ENCODE results near the gene ZFP36L1. TPM values are rescaled to one million over a fixed set of nuclear protein-coding genes. Genes with fewer than 3 reads are reported as not detected.

Gene ZFP36L1
- total RNA-seq, 2 donors from 2014 or later = 42.4 to 94.9 TPM

GRCh38 chr14:68822132-68822651, 29.3 kb upstream of the ZFP36L1 start:
- Mint-ChIP-seq H3K4me1 (ENCODE audit: low read depth in 2 of 2) (peaks cover 17 to 30% of the 10 kb centered on the region in 2 donors), H3K4me3 (no peak overlapping the region), H3K9me3 (no peaks in the 10 kb centered on the region), H3K27ac (peak overlapping the region; percentile 54 to 82), H3K27me3 (no peaks in the 10 kb centered on the region), H3K36me3 (no peaks in the 10 kb centered on the region)
- ATAC-seq (peak; percentile 77 to 82), DNase-seq (ENCODE audit: low spot score) (peak; percentile 76)

- H3K36me3 Mint-ChIP-seq = no peaks in the 10 kb centered on the region
- H3K27me3 Mint-ChIP-seq = no peaks in the 10 kb centered on the region
- ATAC-seq (peak in 1 of 2 donors; percentile 22), DNase-seq (ENCODE audit: low spot score) (peak; percentile 77)
- H3K4me3 Mint-ChIP-seq = peak overlapping the region; percentile 44
- H3K4me1 Mint-ChIP-seq (ENCODE audit: low read depth in 2 of 2) = peaks cover 17 to 36% of the 10 kb centered on the region in 2 donors
- H3K9me3 Mint-ChIP-seq = no peaks in the 10 kb centered on the region
- H3K27ac Mint-ChIP-seq = peak overlapping the region; percentile 67 to 86
These were observed 28.3 kb upstream of the ZFP36L1 start for GRCh38 chr14:68820999-68821683.

GRCh38 chr14:68820536-68820935, 27.7 kb upstream of the ZFP36L1 start:
- H3K4me3 Mint-ChIP-seq = peak overlapping the region; percentile 44
- H3K27ac Mint-ChIP-seq = peak overlapping the region; percentile 67 to 86
- DNase-seq (ENCODE audit: low spot score) = no peak
- no peaks in the 10 kb centered on the region for H3K9me3 Mint-ChIP-seq
- H3K36me3 Mint-ChIP-seq = no peaks in the 10 kb centered on the region
- H3K27me3 Mint-ChIP-seq = no peaks in the 10 kb centered on the region
- no peak for ATAC-seq
- H3K4me1 Mint-ChIP-seq (ENCODE audit: low read depth in 2 of 2) = peaks cover 22 to 39% of the 10 kb centered on the region in 2 donors

GRCh38 chr14:68820119-68820518, 27.3 kb upstream of the ZFP36L1 start:
- Mint-ChIP-seq H3K27ac (peak overlapping the region; percentile 67 to 86), H3K4me3 (peak overlapping the region; percentile 44), H3K36me3 (no peaks in the 10 kb centered on the region), H3K4me1 (ENCODE audit: low read depth in 2 of 2) (peaks cover 26 to 43% of the 10 kb centered on the region in 2 donors), H3K27me3 (no peaks in the 10 kb centered on the region), H3K9me3 (no peaks in the 10 kb centered on the region)
- no peak for DNase-seq (ENCODE audit: low spot score)
- no peak for ATAC-seq

- Mint-ChIP-seq H3K4me1 (ENCODE audit: low read depth in 2 of 2) (peaks cover 31 to 49% of the 10 kb centered on the region in 2 donors), H3K36me3 (no peaks in the 10 kb centered on the region), H3K4me3 (no peak overlapping the region), H3K27ac (peak overlapping the region in 1 of 2 donors; percentile 86), H3K9me3 (no peaks in the 10 kb centered on the region), H3K27me3 (no peaks in the 10 kb centered on the region)
- ATAC-seq = no peak
- DNase-seq (ENCODE audit: low spot score) = no peak
These were observed 26.4 kb upstream of the ZFP36L1 start for GRCh38 chr14:68819260-68819691.

GRCh38 chr14:68817506-68818212, 24.8 kb upstream of the ZFP36L1 start:
- Mint-ChIP-seq H3K36me3 (no peaks in the 10 kb centered on the region), H3K4me1 (ENCODE audit: low read depth in 2 of 2) (peaks cover 44 to 57% of the 10 kb centered on the region in 2 donors), H3K27ac (peak overlapping the region; percentile 94 to 95), H3K4me3 (no peak overlapping the region), H3K27me3 (no peaks in the 10 kb centered on the region), H3K9me3 (no peaks in the 10 kb centered on the region)
- ATAC-seq (no peak), DNase-seq (ENCODE audit: low spot score) (no peak)

GRCh38 chr14:68816943-68817430, 24.1 kb upstream of the ZFP36L1 start:
- DNase-seq (ENCODE audit: low spot score) (no peak), ATAC-seq (no peak)
- Mint-ChIP-seq H3K9me3 (no peaks in the 10 kb centered on the region), H3K36me3 (no peaks in the 10 kb centered on the region), H3K27me3 (no peaks in the 10 kb centered on the region), H3K4me1 (ENCODE audit: low read depth in 2 of 2) (peaks cover 44 to 54% of the 10 kb centered on the region in 2 donors), H3K27ac (peak overlapping the region; percentile 94 to 95), H3K4me3 (peak overlapping the region; percentile 65)

GRCh38 chr14:68816183-68816942, 23.5 kb upstream of the ZFP36L1 start:
- Mint-ChIP-seq H3K36me3 (no peaks in the 10 kb centered on the region), H3K27ac (peak overlapping the region; percentile 94 to 95), H3K4me1 (ENCODE audit: low read depth in 2 of 2) (peaks cover 44 to 50% of the 10 kb centered on the region in 2 donors), H3K9me3 (no peaks in the 10 kb centered on the region), H3K27me3 (no peaks in the 10 kb centered on the region), H3K4me3 (peak overlapping the region; percentile 84)
- peak; percentile 90 to 91 for ATAC-seq
- DNase-seq (ENCODE audit: low spot score) = peak; percentile 91

GRCh38 chr14:68815298-68816182, 22.7 kb upstream of the ZFP36L1 start:
- Mint-ChIP-seq H3K9me3 (no peaks in the 10 kb centered on the region), H3K27me3 (no peaks in the 10 kb centered on the region), H3K27ac (peak overlapping the region; percentile 94 to 95), H3K36me3 (no peaks in the 10 kb centered on the region), H3K4me3 (peak overlapping the region; percentile 84), H3K4me1 (ENCODE audit: low read depth in 2 of 2) (peaks cover 40 to 45% of the 10 kb centered on the region in 2 donors)
- DNase-seq (ENCODE audit: low spot score) = peak; percentile 80
- ATAC-seq = peak; percentile 54 to 77

GRCh38 chr14:68814539-68815297, 21.9 kb upstream of the ZFP36L1 start:
- H3K4me1 Mint-ChIP-seq (ENCODE audit: low read depth in 2 of 2) = peaks cover 32 to 38% of the 10 kb centered on the region in 2 donors
- no peak for DNase-seq (ENCODE audit: low spot score)
- H3K4me3 Mint-ChIP-seq = peak overlapping the region; percentile 84
- H3K9me3 Mint-ChIP-seq = no peaks in the 10 kb centered on the region
- ATAC-seq = no peak
- peak overlapping the region; percentile 94 to 95 for H3K27ac Mint-ChIP-seq
- no peaks in the 10 kb centered on the region for H3K36me3 Mint-ChIP-seq
- H3K27me3 Mint-ChIP-seq = no peaks in the 10 kb centered on the region

GRCh38 chr14:68814238-68814538, 21.3 kb upstream of the ZFP36L1 start:
- Mint-ChIP-seq H3K9me3 (no peaks in the 10 kb centered on the region), H3K4me3 (peak overlapping the region; percentile 84), H3K4me1 (ENCODE audit: low read depth in 2 of 2) (peaks cover 31 to 37% of the 10 kb centered on the region in 2 donors), H3K36me3 (no peaks in the 10 kb centered on the region), H3K27ac (peak overlapping the region; percentile 94 to 95), H3K27me3 (no peaks in the 10 kb centered on the region)
- DNase-seq (ENCODE audit: low spot score) (no peak), ATAC-seq (no peak)

GRCh38 chr14:68813318-68813838, 20.5 kb upstream of the ZFP36L1 start:
- Mint-ChIP-seq H3K4me1 (ENCODE audit: low read depth in 2 of 2) (peaks cover 31 to 37% of the 10 kb centered on the region in 2 donors), H3K4me3 (peak overlapping the region; percentile 36)

More at GRCh38 chr14:68813318-68813838, 20.5 kb upstream of the ZFP36L1 start:
- Mint-ChIP-seq H3K27ac (peak overlapping the region; percentile 94 to 95), H3K36me3 (no peaks in the 10 kb centered on the region), H3K27me3 (no peaks in the 10 kb centered on the region), H3K9me3 (no peaks in the 10 kb centered on the region)
- no peak for DNase-seq (ENCODE audit: low spot score)
- no peak for ATAC-seq
